Subcutaneous preadipocyte (primary cell): ENCODE measurements around the gene MYBPH. TPM values are rescaled to one million over a fixed set of nuclear protein-coding genes. Genes with fewer than 3 reads are reported as not detected.

ENCODE experiments used
- total RNA-seq: library from RNA; depleted of rRNA; stranded (reverse); fragments of >200 nt; gene quantifications from 2 replicates; pipeline ENCODE4 v1.2.3, GENCODE V29; 2012

MYBPH gene, protein sequence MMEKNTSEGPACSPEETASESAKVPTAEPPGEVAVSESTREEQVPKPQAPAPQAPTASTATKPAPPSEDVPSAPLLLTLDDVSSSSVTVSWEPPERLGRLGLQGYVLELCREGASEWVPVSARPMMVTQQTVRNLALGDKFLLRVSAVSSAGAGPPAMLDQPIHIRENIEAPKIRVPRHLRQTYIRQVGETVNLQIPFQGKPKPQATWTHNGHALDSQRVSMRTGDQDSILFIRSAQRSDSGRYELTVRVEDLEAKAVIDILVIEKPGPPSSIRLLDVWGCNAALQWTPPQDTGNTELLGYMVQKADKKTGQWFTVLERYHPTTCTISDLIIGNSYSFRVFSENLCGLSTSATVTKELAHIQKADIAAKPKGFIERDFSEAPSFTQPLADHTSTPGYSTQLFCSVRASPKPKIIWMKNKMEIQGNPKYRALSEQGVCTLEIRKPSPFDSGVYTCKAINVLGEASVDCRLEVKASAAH
- 0.37 and 0.39 TPM in 2 replicates for total RNA-seq

DNA sequence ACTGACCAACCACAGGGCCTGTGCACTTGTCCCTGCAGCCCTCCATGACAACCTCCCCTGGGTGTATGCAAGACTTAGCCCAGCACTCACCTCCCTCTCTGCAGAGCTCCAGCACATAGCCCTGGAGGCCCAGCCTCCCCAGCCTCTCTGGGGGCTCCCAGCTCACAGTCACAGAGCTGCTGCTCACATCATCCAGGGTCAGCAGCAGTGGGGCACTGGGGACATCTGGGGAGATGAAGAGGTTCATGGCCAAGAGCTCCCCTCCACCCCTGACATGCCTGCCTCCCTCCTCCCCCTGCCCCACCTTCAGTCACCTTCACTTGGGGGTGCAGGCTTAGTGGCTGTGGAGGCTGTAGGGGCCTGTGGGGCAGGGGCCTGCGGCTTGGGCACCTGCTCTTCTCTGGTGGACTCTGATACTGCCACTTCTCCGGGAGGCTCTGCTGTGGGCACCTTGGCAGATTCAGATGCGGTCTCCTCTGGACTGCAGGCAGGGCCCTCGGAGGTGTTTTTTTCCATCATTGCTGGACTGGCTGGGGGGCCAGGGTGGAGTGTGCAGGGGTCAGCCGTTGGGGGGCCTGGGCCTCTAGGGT, at the start of gene MYBPH:
Gene MYBPH (minus strand): TSS at position 590 of the 590 bp plus-strand sequence. CDS start 71 bp downstream, at position 519.

DNA sequence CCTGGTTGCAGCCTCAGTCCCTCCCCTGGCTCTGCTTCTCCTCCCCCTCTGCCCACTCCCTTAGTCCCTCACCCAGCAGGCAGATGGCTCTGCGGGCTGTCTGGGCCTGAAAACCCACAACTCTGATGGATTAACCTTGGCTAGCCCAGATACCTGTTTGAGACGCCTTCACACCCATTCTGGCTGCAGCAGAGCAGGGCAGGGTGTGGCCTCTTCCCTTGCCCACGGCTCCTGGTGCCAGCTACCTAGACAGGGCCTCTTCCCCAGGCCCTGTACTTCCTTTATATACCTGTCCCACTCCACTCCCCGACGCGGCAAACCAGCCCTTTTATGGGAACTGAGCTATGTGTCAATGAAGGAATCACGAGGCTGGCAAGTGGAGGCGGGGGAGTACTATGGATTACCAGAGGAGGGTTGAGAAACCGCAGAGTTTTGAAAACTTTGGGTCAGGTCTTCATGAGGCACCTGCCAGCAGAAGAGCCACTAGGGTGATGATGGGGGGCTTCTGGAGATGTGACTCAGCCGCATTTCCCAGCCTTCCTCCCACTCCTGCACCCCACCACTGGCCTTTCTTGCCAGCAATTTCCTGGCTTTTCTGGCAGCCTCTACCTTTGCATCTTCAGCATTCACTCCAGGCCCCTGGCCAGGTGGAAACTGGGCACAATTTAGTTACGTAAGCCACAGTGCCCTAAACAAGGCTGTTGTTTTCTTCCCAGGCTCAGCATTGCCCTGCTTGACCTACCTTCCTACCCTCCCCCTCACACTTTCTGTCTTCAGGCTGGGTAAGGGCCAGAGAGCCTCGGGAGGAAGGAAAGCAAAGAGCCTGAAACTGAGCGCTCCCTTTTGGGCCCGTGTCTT, 11.0 kb upstream of the MYBPH start, which contains the start of gene CHI3L1:
Gene CHI3L1 (minus strand): TSS at position 259 of the 858 bp plus-strand sequence. CDS start 81 bp downstream, at position 178.

DNA sequence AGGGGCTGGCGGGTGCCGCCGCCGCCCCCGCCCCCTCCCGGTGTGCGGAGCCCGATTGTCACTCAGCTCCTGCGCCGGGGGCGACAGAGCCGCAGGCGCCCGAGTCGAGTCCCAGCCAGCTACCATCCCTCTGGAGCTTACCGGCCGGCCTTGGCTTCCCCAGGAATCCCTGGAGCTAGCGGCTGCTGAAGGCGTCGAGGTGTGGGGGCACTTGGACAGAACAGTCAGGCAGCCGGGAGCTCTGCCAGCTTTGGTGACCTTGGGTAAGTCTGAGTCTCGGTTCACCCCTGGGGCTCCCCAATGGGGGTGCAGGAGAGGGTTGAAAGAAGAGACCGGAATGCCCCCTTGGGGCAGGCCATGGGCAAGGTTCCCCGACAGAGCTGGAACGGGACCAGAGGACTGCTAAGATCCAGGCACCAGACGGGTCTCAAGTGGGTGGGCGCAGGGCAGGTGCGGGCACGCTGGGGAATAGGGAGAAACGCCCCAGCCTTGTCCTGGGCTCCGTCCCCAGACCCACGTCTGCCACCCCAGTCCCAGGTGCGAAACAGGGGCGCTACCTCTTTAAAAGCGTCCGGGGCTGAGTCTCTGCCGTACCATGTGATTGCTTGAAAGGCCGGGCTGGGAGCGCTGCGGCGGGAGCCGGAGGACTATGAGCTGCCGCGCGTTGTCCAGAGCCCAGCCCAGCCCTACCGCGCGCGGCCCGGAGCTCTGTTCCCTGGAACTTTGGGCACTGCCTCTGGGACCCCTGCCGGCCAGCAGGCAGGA, 47.8 kb downstream of the MYBPH start, which contains the start of gene ADORA1:
Gene ADORA1 (plus strand): TSS at position 61 of the 765 bp plus-strand sequence. CDS start 1,116 bp downstream, outside the sequence.

Other genes with a start within 250 kb of the MYBPH start
- gene KLHL12, start 248.6 kb downstream of the MYBPH start, total RNA-seq, result 24.6 and 26.2 TPM in 2 replicates
- gene ADIPOR1, start 217.5 kb downstream of the MYBPH start, total RNA-seq, result 72.4 and 82.3 TPM in 2 replicates
- gene CYB5R1, start 208.6 kb downstream of the MYBPH start, total RNA-seq, result 19.0 and 27.2 TPM in 2 replicates
- 90.4 and 102 TPM in 2 replicates for gene TMEM183A, start 168.5 kb downstream of the MYBPH start, total RNA-seq
- gene PPFIA4, start 149.3 kb downstream of the MYBPH start, total RNA-seq, result 2.3 and 7.0 TPM in 2 replicates
- gene MYOG, start 89.8 kb downstream of the MYBPH start, total RNA-seq, result not detected in 2 replicates
- 0.37 and 0.59 TPM in 2 replicates for gene ADORA1, start 48.1 kb downstream of the MYBPH start, total RNA-seq
- 4.5 and 78.6 TPM in 2 replicates for gene CHI3L1, start 10.9 kb upstream of the MYBPH start, total RNA-seq
- not detected in 2 replicates for gene CHIT1, start 53.8 kb upstream of the MYBPH start, total RNA-seq
- gene BTG2, start 129.7 kb upstream of the MYBPH start, total RNA-seq, result 6.8 and 9.9 TPM in 2 replicates
- 0.59 and 3.3 TPM in 2 replicates for gene FMOD, start 175.3 kb upstream of the MYBPH start, total RNA-seq